ENCODE measurements around the gene LRP4. TPM values are rescaled to one million over a fixed set of nuclear protein-coding genes. Genes with fewer than 3 reads are reported as not detected.

LRP4 gene
- total RNA-seq, 1 experiment from 2014 or later = 1.4 TPM

- peak; percentile 88 for DNase-seq (ENCODE audit: low read depth)
These were observed 72.4 kb downstream of the LRP4 start, which contains the start of gene CKAP5 for GRCh38 chr11:46845740-46846509. TSS of gene CKAP5 (minus strand) at chr11:46846280. CDS start at chr11:46821231, 25,049 bp downstream.

- peak; percentile 2 for DNase-seq (ENCODE audit: low read depth)
These were observed 73.0 kb downstream of the LRP4 start for GRCh38 chr11:46845440-46845739.

- no peak for DNase-seq (ENCODE audit: low read depth)
These were observed 78.2 kb downstream of the LRP4 start for GRCh38 chr11:46840116-46840515.

GRCh38 chr11:46838501-46838900 is 79.8 kb downstream of the LRP4 start:
- no peak for DNase-seq (ENCODE audit: low read depth)

- DNase-seq (ENCODE audit: low read depth) = no peak
These were observed 80.5 kb downstream of the LRP4 start for GRCh38 chr11:46837860-46838259.

- DNase-seq (ENCODE audit: low read depth) = no peak
These were observed 81.5 kb downstream of the LRP4 start for GRCh38 chr11:46836870-46837269.

GRCh38 chr11:46836431-46836830 is 81.9 kb downstream of the LRP4 start:
- DNase-seq (ENCODE audit: low read depth) = no peak

GRCh38 chr11:46835897-46836296 is 82.5 kb downstream of the LRP4 start:
- DNase-seq (ENCODE audit: low read depth) = no peak

GRCh38 chr11:46834821-46835220 is 83.5 kb downstream of the LRP4 start:
- DNase-seq (ENCODE audit: low read depth) = no peak

GRCh38 chr11:46832511-46833214 is 85.7 kb downstream of the LRP4 start:
- DNase-seq (ENCODE audit: low read depth) = peak; percentile 54

GRCh38 chr11:46827995-46828394 is 90.4 kb downstream of the LRP4 start:
- DNase-seq (ENCODE audit: low read depth) = no peak

- peak; percentile 71 for DNase-seq (ENCODE audit: low read depth)
These were observed 91.9 kb downstream of the LRP4 start for GRCh38 chr11:46826310-46827044.

GRCh38 chr11:46808799-46809431 is 109.4 kb downstream of the LRP4 start:
- peak; percentile 47 for DNase-seq (ENCODE audit: low read depth)

Other genes with a start within 250 kb of the LRP4 start
- gene ARHGAP1, start 217.9 kb downstream of the LRP4 start, total RNA-seq (2014; rRNA removed; shearing (Covaris generic)) = 13.3 and 15.4 TPM in 2 replicates
- gene ZNF408, start 217.5 kb downstream of the LRP4 start, total RNA-seq (2014; rRNA removed; shearing (Covaris generic)) = 3.9 and 4.7 TPM in 2 replicates
- not detected in 2 replicates for gene F2, start 199.3 kb downstream of the LRP4 start, total RNA-seq (2014; rRNA removed; shearing (Covaris generic))
- gene CKAP5, start 72.3 kb downstream of the LRP4 start, total RNA-seq (2014; rRNA removed; shearing (Covaris generic)) = 83.3 and 92.9 TPM in 2 replicates
- 29.9 and 33.9 TPM in 2 replicates for gene CSTPP1, start 18.2 kb upstream of the LRP4 start, total RNA-seq (2014; rRNA removed; shearing (Covaris generic))

Data from RPMI7951 (cell line).